Nephron (organoid): Measurements from ENCODE around the gene HMMR.
A peak's percentile ranks its signal among the peaks of the same experiment; 100 is the strongest.
"Not testable (repeated sequence)": the region's sequence is repeated elsewhere in the genome, so short reads cannot be mapped to it uniquely, and the experiment has no call there.

Source experiments
- H3K27ac Mint-ChIP-seq, 3 experiments: 2 replicates each; pipeline ENCODE4 v1.8.0; 2020; ENCODE audit warnings: mixed read lengths in 3 of 3, mild to moderate bottlenecking in 2 of 3, moderate library complexity in 1 of 3
- H3K27me3 Mint-ChIP-seq: 2 replicates; pipeline ENCODE4 v1.8.0; 2021; ENCODE audit warnings: low read depth, mild to moderate bottlenecking, moderate library complexity, mixed read lengths
- H3K36me3 Mint-ChIP-seq: 2 replicates; pipeline ENCODE4 v1.8.0; 2020; ENCODE audit warnings: low read depth, mixed read lengths
- H3K4me1 Mint-ChIP-seq: 2 replicates; pipeline ENCODE4 v1.8.0; 2020; ENCODE audit warnings: mixed read lengths
- H3K4me3 Mint-ChIP-seq, 3 experiments: 2 replicates each; pipeline ENCODE4 v1.8.0; 2020; ENCODE audit warnings: mild to moderate bottlenecking in 3 of 3, mixed read lengths in 3 of 3, moderate library complexity in 2 of 3
- H3K9me3 Mint-ChIP-seq: 2 replicates; pipeline ENCODE4 v1.8.0; 2020; ENCODE audit warnings: mixed read lengths
- TF ChIP-seq, protein P1 (sequence below), 3 experiments: fragments of 200-600 bp; sonication (generic); IDR thresholded peaks; one replicate each; pipeline ENCODE4 v1.5.0; 2021; ENCODE audit warnings: antibody characterized with exemption in 3 of 3; ENCODE audit not compliant: unreplicated experiment in 3 of 3

The HMMR gene, protein sequence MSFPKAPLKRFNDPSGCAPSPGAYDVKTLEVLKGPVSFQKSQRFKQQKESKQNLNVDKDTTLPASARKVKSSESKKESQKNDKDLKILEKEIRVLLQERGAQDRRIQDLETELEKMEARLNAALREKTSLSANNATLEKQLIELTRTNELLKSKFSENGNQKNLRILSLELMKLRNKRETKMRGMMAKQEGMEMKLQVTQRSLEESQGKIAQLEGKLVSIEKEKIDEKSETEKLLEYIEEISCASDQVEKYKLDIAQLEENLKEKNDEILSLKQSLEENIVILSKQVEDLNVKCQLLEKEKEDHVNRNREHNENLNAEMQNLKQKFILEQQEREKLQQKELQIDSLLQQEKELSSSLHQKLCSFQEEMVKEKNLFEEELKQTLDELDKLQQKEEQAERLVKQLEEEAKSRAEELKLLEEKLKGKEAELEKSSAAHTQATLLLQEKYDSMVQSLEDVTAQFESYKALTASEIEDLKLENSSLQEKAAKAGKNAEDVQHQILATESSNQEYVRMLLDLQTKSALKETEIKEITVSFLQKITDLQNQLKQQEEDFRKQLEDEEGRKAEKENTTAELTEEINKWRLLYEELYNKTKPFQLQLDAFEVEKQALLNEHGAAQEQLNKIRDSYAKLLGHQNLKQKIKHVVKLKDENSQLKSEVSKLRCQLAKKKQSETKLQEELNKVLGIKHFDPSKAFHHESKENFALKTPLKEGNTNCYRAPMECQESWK

DNA sequence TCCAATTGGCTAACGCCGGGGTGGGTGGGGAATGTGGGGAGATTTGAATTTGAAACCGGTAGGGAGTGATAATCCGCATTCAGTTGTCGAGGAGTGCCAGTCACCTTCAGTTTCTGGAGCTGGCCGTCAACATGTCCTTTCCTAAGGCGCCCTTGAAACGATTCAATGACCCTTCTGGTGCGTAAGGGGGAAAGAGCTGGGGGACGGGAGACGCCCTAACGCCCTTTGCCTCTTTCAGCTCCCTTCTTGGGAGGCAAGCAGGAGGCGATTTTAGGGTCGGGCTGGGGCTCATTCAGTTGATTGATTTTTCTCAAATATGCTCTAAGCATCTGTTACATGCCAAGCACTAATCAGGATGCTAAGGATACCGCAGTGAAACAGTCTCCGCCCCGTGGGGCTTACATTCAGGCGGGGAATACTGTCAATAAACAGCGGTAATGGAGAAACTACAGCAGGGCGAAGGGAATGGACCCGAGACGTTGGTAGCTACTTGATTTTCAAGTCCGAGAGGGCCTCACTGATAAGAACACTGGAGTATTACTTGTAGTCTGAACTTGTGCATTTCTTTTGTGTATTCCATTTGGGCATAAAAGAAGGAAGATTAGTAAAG lies at the start of gene HMMR:
Gene HMMR, plus strand, starts transcription at position 71 of the 610 bp plus-strand sequence. Its CDS starts 61 bp downstream, at position 132.
- peak within 1 kb of the TSS; percentile 92 to 94 (median 92) for H3K4me3 Mint-ChIP-seq
- peak within 1 kb of the TSS; percentile 100 for H3K27ac Mint-ChIP-seq
- no peaks in the 10 kb centered on the region for H3K27me3 Mint-ChIP-seq
- TF ChIP-seq, protein P1, sequence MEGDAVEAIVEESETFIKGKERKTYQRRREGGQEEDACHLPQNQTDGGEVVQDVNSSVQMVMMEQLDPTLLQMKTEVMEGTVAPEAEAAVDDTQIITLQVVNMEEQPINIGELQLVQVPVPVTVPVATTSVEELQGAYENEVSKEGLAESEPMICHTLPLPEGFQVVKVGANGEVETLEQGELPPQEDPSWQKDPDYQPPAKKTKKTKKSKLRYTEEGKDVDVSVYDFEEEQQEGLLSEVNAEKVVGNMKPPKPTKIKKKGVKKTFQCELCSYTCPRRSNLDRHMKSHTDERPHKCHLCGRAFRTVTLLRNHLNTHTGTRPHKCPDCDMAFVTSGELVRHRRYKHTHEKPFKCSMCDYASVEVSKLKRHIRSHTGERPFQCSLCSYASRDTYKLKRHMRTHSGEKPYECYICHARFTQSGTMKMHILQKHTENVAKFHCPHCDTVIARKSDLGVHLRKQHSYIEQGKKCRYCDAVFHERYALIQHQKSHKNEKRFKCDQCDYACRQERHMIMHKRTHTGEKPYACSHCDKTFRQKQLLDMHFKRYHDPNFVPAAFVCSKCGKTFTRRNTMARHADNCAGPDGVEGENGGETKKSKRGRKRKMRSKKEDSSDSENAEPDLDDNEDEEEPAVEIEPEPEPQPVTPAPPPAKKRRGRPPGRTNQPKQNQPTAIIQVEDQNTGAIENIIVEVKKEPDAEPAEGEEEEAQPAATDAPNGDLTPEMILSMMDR (IDR thresholded peaks at IDR 0.05; ENCODE audit: unreplicated experiment in 3 of 3) = no peak
- H3K36me3 Mint-ChIP-seq = peaks cover 29% of the 10 kb centered on the region
- H3K9me3 Mint-ChIP-seq = no peaks in the 10 kb centered on the region
- peaks cover 48% of the 10 kb centered on the region for H3K4me1 Mint-ChIP-seq

DNA sequence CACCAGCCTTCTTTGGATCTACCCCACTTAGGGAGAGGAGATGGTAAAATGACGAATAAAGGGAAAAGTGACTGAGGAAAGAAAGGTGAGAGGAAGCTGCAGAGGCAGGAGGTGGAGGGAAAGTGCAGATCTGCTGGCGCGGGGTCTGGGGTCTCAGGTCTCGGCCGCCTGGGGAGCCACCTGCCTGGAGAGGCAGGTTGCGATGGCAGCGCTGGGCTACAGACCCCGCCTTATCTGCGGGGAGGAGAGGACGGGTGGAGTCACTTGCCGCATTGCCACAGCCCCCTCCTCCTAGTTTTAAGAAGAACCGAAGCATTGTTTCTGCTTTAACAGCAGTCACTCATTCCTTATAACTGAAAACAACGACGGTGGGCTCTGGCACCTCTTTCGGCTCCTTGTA lies 44.8 kb upstream of the HMMR start:
- not testable (repeated sequence) for H3K36me3 Mint-ChIP-seq, H3K27ac Mint-ChIP-seq, H3K9me3 Mint-ChIP-seq, H3K4me1 Mint-ChIP-seq
- H3K4me3 Mint-ChIP-seq = peak overlapping the region in 1 of 3 experiments; percentile 16
- peaks cover 23% of the 10 kb centered on the region for H3K27me3 Mint-ChIP-seq

DNA sequence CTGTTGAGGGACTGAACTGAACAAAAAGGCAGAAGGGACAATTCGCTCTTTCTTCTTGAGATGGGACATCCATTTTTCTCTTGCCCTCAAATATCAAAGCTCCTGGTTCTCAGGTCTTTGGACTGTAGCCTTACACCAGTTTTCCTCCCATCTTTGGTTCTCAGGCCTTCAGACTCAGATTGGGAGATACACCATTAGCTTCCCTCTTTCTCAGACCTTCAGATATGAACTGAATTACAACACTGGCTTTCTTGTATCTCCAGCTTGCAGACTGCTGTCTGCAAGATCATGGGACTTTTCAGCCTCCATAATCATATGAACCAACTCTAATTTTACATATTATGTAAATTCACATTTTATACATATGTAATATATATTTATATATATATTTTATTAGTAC lies 35.6 kb upstream of the HMMR start:
- no peaks in the 10 kb centered on the region for H3K4me1 Mint-ChIP-seq
- peaks cover 3% of the 10 kb centered on the region for H3K27me3 Mint-ChIP-seq
- no peak overlapping the region for H3K4me3 Mint-ChIP-seq
- TF ChIP-seq, protein P1 (IDR thresholded peaks at IDR 0.05; ENCODE audit: unreplicated experiment in 3 of 3) = no peak
- no peaks in the 10 kb centered on the region for H3K36me3 Mint-ChIP-seq
- no peaks in the 10 kb centered on the region for H3K9me3 Mint-ChIP-seq
- no peak overlapping the region for H3K27ac Mint-ChIP-seq

DNA sequence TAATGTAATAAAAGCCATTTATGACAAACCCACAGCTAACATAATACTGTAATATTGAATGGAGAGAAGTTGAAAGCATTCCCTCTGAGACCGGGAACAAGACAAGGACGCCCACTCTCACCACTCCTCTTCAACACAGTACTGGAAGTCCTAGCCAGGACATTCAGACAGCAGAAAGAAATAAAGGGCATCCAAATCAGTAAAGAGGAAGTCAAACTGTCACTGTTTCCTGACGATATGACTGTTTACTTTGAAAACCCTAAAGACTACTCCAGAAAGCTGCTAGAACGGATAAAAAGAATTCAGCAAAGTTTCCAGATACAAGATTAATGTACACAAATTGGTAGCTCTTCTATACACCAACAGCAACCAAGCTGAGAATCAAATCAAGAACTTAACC lies 34.3 kb upstream of the HMMR start:
- not testable (repeated sequence) for H3K4me1 Mint-ChIP-seq, H3K4me3 Mint-ChIP-seq, H3K9me3 Mint-ChIP-seq, H3K27ac Mint-ChIP-seq, H3K27me3 Mint-ChIP-seq, H3K36me3 Mint-ChIP-seq

DNA sequence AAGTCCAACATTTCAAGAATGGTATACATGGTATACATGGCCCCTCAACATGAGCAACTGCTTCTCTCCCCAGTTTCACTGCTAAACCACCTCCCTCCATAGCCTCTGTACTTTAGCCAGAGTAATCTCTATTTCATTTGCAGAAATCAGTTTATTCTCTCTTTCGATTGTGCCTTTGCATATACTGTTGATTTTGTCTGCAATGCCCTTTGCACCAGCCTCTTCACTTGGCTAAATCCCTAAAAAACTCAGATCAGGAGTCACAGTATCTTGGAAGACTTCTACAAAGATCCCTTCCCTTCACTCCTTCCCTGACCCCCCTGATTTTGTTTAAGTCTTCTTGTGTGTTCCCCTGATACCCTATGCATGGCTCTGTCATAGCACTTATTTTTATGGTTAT lies 27.9 kb upstream of the HMMR start:
- Mint-ChIP-seq H3K4me3 (no peak overlapping the region), H3K27ac (no peak overlapping the region), H3K9me3 (no peaks in the 10 kb centered on the region), H3K36me3 (no peaks in the 10 kb centered on the region), H3K27me3 (no peaks in the 10 kb centered on the region), H3K4me1 (peaks cover 11% of the 10 kb centered on the region)
- TF ChIP-seq, protein P1 (IDR thresholded peaks at IDR 0.05; ENCODE audit: unreplicated experiment in 3 of 3) = no peak

DNA sequence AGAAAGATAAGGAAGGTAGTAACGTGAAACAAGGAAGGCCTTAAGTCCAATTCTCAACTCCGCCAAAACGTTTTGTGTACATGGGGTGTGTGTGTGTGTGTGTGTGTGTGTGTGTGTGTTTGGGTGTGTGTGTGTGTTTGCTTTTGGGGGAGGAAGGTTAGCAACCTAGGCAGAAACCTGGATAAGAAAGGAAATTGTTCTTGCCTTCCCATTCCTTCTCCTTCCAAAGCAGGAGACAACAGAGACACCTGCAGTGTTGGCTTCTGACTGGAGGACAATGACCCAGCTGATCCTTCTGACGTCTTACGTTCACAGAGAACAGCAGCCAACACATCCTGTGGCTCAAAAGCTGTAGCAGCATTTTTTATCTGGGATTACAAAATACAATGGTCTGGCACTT lies 27.2 kb upstream of the HMMR start:
- H3K27ac Mint-ChIP-seq = no peak overlapping the region
- H3K4me1 Mint-ChIP-seq = peaks cover 15% of the 10 kb centered on the region
- TF ChIP-seq, protein P1 (IDR thresholded peaks at IDR 0.05; ENCODE audit: unreplicated experiment in 3 of 3) = no peak
- H3K36me3 Mint-ChIP-seq = no peaks in the 10 kb centered on the region
- no peaks in the 10 kb centered on the region for H3K27me3 Mint-ChIP-seq
- H3K4me3 Mint-ChIP-seq = no peak overlapping the region
- no peaks in the 10 kb centered on the region for H3K9me3 Mint-ChIP-seq
